ENCODE measurements around the gene QARS1.

Gene QARS1

DNA sequence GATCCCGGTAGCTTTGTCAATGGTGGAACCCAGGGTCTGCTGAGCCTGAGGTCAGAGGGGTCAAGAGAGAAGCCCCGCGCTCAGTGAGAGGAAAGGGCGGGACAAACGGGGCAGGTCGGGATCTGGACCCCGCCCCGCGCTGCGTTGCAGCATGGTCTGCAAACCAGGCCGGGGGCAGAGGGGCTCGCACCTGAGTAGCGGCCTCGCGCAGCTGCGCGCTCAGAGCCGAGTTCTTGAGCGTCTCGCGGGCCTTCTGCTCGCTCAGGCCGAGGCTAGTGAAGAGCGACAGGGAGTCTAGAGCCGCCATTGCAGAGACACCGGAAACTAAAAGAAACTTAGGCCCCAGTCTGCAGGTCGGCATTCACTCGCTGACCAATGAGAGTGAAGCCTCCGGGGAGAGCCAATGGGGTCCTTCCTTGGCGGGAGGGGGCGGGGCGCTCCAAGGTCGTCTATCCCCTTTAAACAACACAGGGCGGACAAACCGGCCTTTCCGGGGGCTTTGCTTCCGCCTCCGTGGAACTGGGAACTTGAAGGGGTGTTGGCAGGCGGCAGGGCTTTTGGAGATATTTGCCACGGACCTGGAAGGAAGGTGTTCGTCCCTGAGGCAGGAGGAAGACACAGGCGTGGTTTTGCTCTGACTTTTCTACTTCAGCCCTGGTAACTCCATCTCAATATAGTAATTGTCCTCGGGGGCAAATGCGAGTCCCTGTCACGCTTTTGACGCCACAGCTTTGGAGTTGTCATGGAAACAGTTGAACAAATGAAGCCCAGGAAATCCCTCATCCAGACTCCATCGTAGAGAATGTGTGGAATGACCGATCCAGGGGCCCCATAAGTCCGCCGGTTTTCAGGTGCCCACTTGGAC, at the start of gene QARS1:
QARS1 (minus strand) TSS at position 331 of the 865 bp plus-strand sequence; CDS start at position 307, 24 bp downstream.
- Histone ChIP-seq H3K36me3 (peaks cover 52% of the 10 kb centered on the region), H3K4me3 (ENCODE audit: low read depth, low read length) (peak within 1 kb of the TSS; percentile 86), H3K27ac (peak within 1 kb of the TSS; percentile 97), H3K27me3 (ENCODE audit: insufficient read depth, low read depth, severe bottlenecking) (no peaks in the 10 kb centered on the region), H3K9me3 (ENCODE audit: severe bottlenecking) (no peaks in the 10 kb centered on the region)
- TF ChIP-seq CTCF (IDR thresholded peaks at IDR 0.05; ENCODE audit: low read depth, low read length), result no peak
- peak; percentile 95 for DNase-seq

GRCh38 chr3:49153349-49153912, 48.9 kb upstream of the QARS1 start:
- no peaks in the 10 kb centered on the region for H3K9me3 ChIP-seq (ENCODE audit: severe bottlenecking)
- DNase-seq, result no peak
- H3K27me3 ChIP-seq (ENCODE audit: insufficient read depth, low read depth, severe bottlenecking), result no peaks in the 10 kb centered on the region
- TF ChIP-seq CTCF (IDR thresholded peaks at IDR 0.05; ENCODE audit: low read depth, low read length), result no peak
- H3K27ac ChIP-seq, result no peak overlapping the region
- no peaks in the 10 kb centered on the region for H3K36me3 ChIP-seq
- no peak overlapping the region for H3K4me3 ChIP-seq (ENCODE audit: low read depth, low read length)

DNA sequence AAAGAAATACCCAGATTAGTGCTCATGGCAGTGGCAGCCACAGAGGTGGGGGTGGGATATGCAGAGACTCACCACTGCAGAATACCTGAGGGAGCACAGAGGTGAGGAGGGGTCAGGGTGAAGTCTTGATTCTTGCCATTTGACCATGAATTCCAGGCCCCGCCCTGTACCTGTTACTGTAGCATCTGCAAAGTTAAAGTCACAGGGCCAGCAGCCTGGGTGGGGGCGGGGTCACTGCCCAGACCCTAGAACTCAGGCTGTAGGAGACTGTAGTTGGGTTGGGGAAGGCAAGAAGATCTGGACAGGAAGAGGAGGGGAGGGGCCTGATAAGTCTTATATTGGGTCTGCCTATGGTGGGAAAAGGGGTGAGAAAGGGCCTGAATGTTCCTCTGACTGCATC, 47.1 kb upstream of the QARS1 start:
- Histone ChIP-seq H3K4me3 (ENCODE audit: low read depth, low read length) (no peak overlapping the region), H3K36me3 (no peaks in the 10 kb centered on the region), H3K9me3 (ENCODE audit: severe bottlenecking) (no peaks in the 10 kb centered on the region), H3K27me3 (ENCODE audit: insufficient read depth, low read depth, severe bottlenecking) (no peaks in the 10 kb centered on the region), H3K27ac (no peak overlapping the region)
- no peak for TF ChIP-seq CTCF (IDR thresholded peaks at IDR 0.05; ENCODE audit: low read depth, low read length)
- DNase-seq, result no peak

GRCh38 chr3:49148159-49148558, 43.6 kb upstream of the QARS1 start:
- no peaks in the 10 kb centered on the region for H3K27me3 ChIP-seq (ENCODE audit: insufficient read depth, low read depth, severe bottlenecking)
- no peaks in the 10 kb centered on the region for H3K9me3 ChIP-seq (ENCODE audit: severe bottlenecking)
- DNase-seq, result no peak
- no peaks in the 10 kb centered on the region for H3K36me3 ChIP-seq
- no peak overlapping the region for H3K27ac ChIP-seq
- TF ChIP-seq CTCF (IDR thresholded peaks at IDR 0.05; ENCODE audit: low read depth, low read length), result no peak
- no peak overlapping the region for H3K4me3 ChIP-seq (ENCODE audit: low read depth, low read length)

GRCh38 chr3:49140080-49140479, 35.5 kb upstream of the QARS1 start:
- Histone ChIP-seq H3K36me3 (no peaks in the 10 kb centered on the region), H3K27ac (no peak overlapping the region), H3K27me3 (ENCODE audit: insufficient read depth, low read depth, severe bottlenecking) (no peaks in the 10 kb centered on the region), H3K4me3 (ENCODE audit: low read depth, low read length) (no peak overlapping the region), H3K9me3 (ENCODE audit: severe bottlenecking) (peaks cover 7% of the 10 kb centered on the region)
- no peak for DNase-seq
- TF ChIP-seq CTCF (IDR thresholded peaks at IDR 0.05; ENCODE audit: low read depth, low read length), result no peak

Measured in WERI-Rb-1 (cell line).